ENCODE results near the gene DUSP1. TPM values are rescaled to one million over a fixed set of nuclear protein-coding genes. Genes with fewer than 3 reads are reported as not detected.

The DUSP1 gene
- total and polyA plus RNA-seq, 2 experiments from 2014 or later, result 32.2 to 49.4 TPM

DNA sequence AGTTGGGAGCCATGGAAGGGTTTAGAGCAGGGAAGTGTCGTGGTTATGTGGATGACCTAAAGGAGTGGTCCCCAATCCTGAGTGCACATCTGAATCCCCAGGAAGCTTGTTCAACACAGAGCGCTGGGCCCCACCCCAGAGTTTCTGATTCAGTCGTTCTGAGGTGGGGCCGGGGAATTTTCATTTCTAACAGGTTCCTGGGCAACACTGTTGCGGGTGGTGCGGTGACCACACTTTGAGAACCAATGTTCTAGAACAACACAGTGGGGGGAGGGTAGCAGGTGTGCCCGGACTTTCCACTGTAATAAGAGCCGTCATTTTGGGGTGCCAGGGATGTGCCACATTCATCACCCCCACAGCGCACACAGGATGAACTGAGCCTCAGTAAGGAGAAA, 39.3 kb downstream of the DUSP1 start:
- no peaks in the 10 kb centered on the region for H3K27me3 ChIP-seq
- H3K36me3 ChIP-seq, result no peaks in the 10 kb centered on the region
- no peak overlapping the region for H3K4me3 ChIP-seq
- no peak overlapping the region for H3K27ac ChIP-seq
- TF ChIP-seq, protein P1, sequence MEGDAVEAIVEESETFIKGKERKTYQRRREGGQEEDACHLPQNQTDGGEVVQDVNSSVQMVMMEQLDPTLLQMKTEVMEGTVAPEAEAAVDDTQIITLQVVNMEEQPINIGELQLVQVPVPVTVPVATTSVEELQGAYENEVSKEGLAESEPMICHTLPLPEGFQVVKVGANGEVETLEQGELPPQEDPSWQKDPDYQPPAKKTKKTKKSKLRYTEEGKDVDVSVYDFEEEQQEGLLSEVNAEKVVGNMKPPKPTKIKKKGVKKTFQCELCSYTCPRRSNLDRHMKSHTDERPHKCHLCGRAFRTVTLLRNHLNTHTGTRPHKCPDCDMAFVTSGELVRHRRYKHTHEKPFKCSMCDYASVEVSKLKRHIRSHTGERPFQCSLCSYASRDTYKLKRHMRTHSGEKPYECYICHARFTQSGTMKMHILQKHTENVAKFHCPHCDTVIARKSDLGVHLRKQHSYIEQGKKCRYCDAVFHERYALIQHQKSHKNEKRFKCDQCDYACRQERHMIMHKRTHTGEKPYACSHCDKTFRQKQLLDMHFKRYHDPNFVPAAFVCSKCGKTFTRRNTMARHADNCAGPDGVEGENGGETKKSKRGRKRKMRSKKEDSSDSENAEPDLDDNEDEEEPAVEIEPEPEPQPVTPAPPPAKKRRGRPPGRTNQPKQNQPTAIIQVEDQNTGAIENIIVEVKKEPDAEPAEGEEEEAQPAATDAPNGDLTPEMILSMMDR (IDR thresholded peaks at IDR 0.05; ENCODE audit: low read depth, low read length), result no peak
- H3K4me1 ChIP-seq (ENCODE audit: low read depth), result peaks cover 5% of the 10 kb centered on the region
- H3K9me3 ChIP-seq (ENCODE audit: low read depth), result no peaks in the 10 kb centered on the region
- no peak for DNase-seq (ENCODE audit: low read depth in 1 of 2, low spot score in 1 of 2)

- Histone ChIP-seq H3K27me3 (no peaks in the 10 kb centered on the region), H3K4me3 (no peak overlapping the region), H3K9me3 (ENCODE audit: low read depth) (no peaks in the 10 kb centered on the region), H3K4me1 (ENCODE audit: low read depth) (peaks cover 5% of the 10 kb centered on the region), H3K36me3 (no peaks in the 10 kb centered on the region), H3K27ac (no peak overlapping the region)
- DNase-seq (ENCODE audit: low read depth in 1 of 2, low spot score in 1 of 2), result no peak
- TF ChIP-seq, protein P1 (IDR thresholded peaks at IDR 0.05; ENCODE audit: low read depth, low read length), result no peak
Observed at GRCh38 chr5:172730981-172731679, 39.9 kb downstream of the DUSP1 start.

- H3K36me3 ChIP-seq, result no peaks in the 10 kb centered on the region
- H3K27ac ChIP-seq, result no peak overlapping the region
- TF ChIP-seq, protein P1 (IDR thresholded peaks at IDR 0.05; ENCODE audit: low read depth, low read length), result no peak
- H3K27me3 ChIP-seq, result no peaks in the 10 kb centered on the region
- H3K4me3 ChIP-seq, result no peak overlapping the region
- H3K9me3 ChIP-seq (ENCODE audit: low read depth), result no peaks in the 10 kb centered on the region
- H3K4me1 ChIP-seq (ENCODE audit: low read depth), result peaks cover 5% of the 10 kb centered on the region
- DNase-seq (ENCODE audit: low read depth in 1 of 2, low spot score in 1 of 2), result no peak
Observed at GRCh38 chr5:172730222-172730621, 40.8 kb downstream of the DUSP1 start.

DNA sequence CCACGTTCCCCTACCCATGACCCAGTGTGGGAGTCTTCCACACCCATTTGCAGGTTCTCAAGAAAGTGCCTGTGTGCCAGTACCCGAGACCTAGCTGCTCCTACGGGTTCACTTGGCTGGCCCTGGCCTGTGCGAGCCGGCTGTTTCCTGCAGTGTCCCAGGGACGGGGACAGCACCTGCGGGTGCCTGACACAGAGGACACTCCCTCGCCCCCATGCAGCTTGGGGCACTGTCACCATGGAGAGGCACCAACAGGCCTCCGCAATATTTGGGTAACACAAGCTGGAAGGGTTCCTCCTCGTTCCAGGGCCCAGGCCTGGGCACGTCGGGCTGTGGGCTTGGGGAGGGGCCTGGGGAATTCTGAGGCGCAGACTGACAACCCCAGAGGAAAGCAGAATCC, 41.4 kb downstream of the DUSP1 start:
- H3K36me3 ChIP-seq, result no peaks in the 10 kb centered on the region
- TF ChIP-seq, protein P1 (IDR thresholded peaks at IDR 0.05; ENCODE audit: low read depth, low read length), result no peak
- no peak overlapping the region for H3K27ac ChIP-seq
- no peaks in the 10 kb centered on the region for H3K27me3 ChIP-seq
- no peak for DNase-seq (ENCODE audit: low read depth in 1 of 2, low spot score in 1 of 2)
- peaks cover 5% of the 10 kb centered on the region for H3K4me1 ChIP-seq (ENCODE audit: low read depth)
- no peaks in the 10 kb centered on the region for H3K9me3 ChIP-seq (ENCODE audit: low read depth)
- H3K4me3 ChIP-seq, result no peak overlapping the region

DNA sequence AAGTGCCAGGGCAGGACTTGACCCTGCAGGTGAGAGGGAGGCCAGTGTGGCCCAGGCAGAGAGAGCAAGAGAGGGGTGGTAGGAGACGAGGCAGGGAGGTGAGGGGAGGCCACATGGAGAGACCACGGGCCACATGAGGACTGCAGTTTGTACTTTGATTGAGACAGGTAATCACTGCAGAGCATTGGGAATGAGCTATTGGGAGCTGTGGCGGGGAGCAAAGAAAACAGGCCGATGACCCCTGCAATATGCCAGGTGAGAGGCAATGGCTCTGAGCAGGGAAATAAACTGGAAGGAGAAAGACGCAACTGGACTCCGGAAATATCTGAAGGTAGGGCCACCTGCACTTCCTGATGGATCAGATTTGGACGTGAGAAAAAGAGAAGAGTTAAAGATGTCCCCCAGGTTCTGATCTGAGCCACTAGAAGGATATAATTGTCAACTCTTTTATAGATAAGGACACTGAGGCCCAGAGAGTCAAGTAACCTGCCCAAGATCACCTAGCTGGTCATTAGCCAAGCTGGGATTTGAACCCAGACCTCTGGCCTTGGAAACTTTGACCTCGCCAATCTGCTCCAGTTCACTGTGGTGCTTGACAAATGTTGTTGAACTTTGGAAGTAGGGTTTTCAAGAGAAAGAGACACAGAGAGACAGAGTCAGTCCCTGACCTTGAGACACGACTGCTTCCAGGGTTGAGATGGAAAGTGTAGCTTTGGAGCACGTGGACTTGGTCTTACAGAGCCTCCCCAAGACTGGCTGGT, 42.3 kb downstream of the DUSP1 start:
- no peaks in the 10 kb centered on the region for H3K9me3 ChIP-seq (ENCODE audit: low read depth)
- H3K27me3 ChIP-seq, result no peaks in the 10 kb centered on the region
- no peak for DNase-seq (ENCODE audit: low read depth in 1 of 2, low spot score in 1 of 2)
- H3K36me3 ChIP-seq, result no peaks in the 10 kb centered on the region
- H3K4me3 ChIP-seq, result no peak overlapping the region
- H3K27ac ChIP-seq, result no peak overlapping the region
- TF ChIP-seq, protein P1 (IDR thresholded peaks at IDR 0.05; ENCODE audit: low read depth, low read length), result no peak
- H3K4me1 ChIP-seq (ENCODE audit: low read depth), result peaks cover under 1% of the 10 kb centered on the region

Data from cardiac muscle cell (in vitro differentiated cells and primary cell).